Activated CD8-positive, alpha-beta memory T cell treated with anti-CD3 and anti-CD28 coated beads, Interleukin-2, amount 50 U/mL, for 48 hours (primary cell): ENCODE results near the gene RHBG.
A peak's percentile ranks its signal among the peaks of the same experiment; 100 is the strongest.
"Not testable (repeated sequence)": the region's sequence is repeated elsewhere in the genome, so short reads cannot be mapped to it uniquely, and the experiment has no call there.

Experiments used
- DNase-seq: peaks from one replicate; pipeline ENCODE4 v3.0.0-alpha.2; 2020

The RHBG gene

GRCh38 chr1:156360534-156360933 is 8.5 kb upstream of the RHBG start:
- DNase-seq, result no peak

- no peak for DNase-seq
These were observed 3.3 kb upstream of the RHBG start for GRCh38 chr1:156365754-156366153.

- DNase-seq, result no peak
These were observed 2.4 kb upstream of the RHBG start for GRCh38 chr1:156366378-156367166.

- no peak for DNase-seq
These were observed 1.4 kb upstream of the RHBG start for GRCh38 chr1:156367383-156368156.

- no peak for DNase-seq
These were observed 803 bp upstream of the RHBG start for GRCh38 chr1:156368157-156368658.

- not testable (repeated sequence) for DNase-seq
These were observed 775 bp downstream of the RHBG start for GRCh38 chr1:156369685-156370286.

GRCh38 chr1:156371553-156372264 is 2.7 kb downstream of the RHBG start:
- no peak for DNase-seq

GRCh38 chr1:156372265-156372586 is 3.2 kb downstream of the RHBG start:
- DNase-seq, result no peak

GRCh38 chr1:156372876-156373275 is 3.9 kb downstream of the RHBG start:
- no peak for DNase-seq

GRCh38 chr1:156373546-156373945 is 4.5 kb downstream of the RHBG start:
- no peak for DNase-seq

GRCh38 chr1:156376146-156376545 is 7.1 kb downstream of the RHBG start:
- no peak for DNase-seq

GRCh38 chr1:156376958-156377919 is 8.2 kb downstream of the RHBG start:
- no peak for DNase-seq

- DNase-seq, result no peak
These were observed 9.5 kb downstream of the RHBG start for GRCh38 chr1:156378557-156378956.

- DNase-seq, result no peak
These were observed 10.6 kb downstream of the RHBG start for GRCh38 chr1:156379420-156380165.

GRCh38 chr1:156382561-156382960 is 13.6 kb downstream of the RHBG start:
- no peak for DNase-seq

- peak; percentile 79 for DNase-seq
These were observed 14.0 kb downstream of the RHBG start for GRCh38 chr1:156383023-156383422.

GRCh38 chr1:156384007-156384406 is 15.0 kb downstream of the RHBG start:
- DNase-seq, result no peak

GRCh38 chr1:156384658-156385057 is 15.6 kb downstream of the RHBG start:
- DNase-seq, result no peak

- peak; percentile 90 for DNase-seq
These were observed 16.6 kb downstream of the RHBG start for GRCh38 chr1:156385534-156386031.

- no peak for DNase-seq
These were observed 17.3 kb downstream of the RHBG start for GRCh38 chr1:156386134-156386901.
